Lung (tissue), 12 donors: ENCODE data around the gene TEC. TPM values are rescaled to one million over a fixed set of nuclear protein-coding genes. Genes with fewer than 3 reads are reported as not detected.

Source experiments
- ATAC-seq: fragments of 200-7000 bp; cut with Tn5 transposase; one replicate; pipeline ENCODE4 v1.9.1; 2020; ENCODE audit warnings: moderate number of reproducible peaks; ENCODE audit not compliant: insufficient read depth, low FRiP score
- DNase-seq, 3 donors: peaks; one replicate each; pipeline ENCODE4 v3.0.0-alpha.2; 2013 to 2017
- H3K27ac ChIP-seq, 2 donors: one replicate each; pipeline ENCODE4 v1.5.1; 2013; ENCODE audit warnings: mild to moderate bottlenecking in 2 of 2, moderate library complexity in 2 of 2, control low read depth in 1 of 2, inconsistent platforms in 1 of 2, low read depth in 1 of 2, low read length in 1 of 2
- H3K27me3 ChIP-seq, 3 donors: one replicate each; pipeline ENCODE4 v1.5.1; 2013; ENCODE audit warnings: low read length in 2 of 3; ENCODE audit not compliant: control insufficient read depth in 3 of 3, insufficient read depth in 3 of 3
- H3K36me3 ChIP-seq, 4 donors: one replicate each; pipeline ENCODE4 v1.5.1; 2013; ENCODE audit warnings: low read length in 4 of 4, mild to moderate bottlenecking in 1 of 4, moderate library complexity in 1 of 4; ENCODE audit not compliant: control insufficient read depth in 4 of 4, insufficient read depth in 4 of 4
- H3K4me1 ChIP-seq, 5 donors: one replicate each; pipeline ENCODE4 v1.5.1; 2013; ENCODE audit warnings: low read length in 5 of 5, mild to moderate bottlenecking in 2 of 5, moderate library complexity in 1 of 5; ENCODE audit not compliant: control insufficient read depth in 5 of 5, insufficient read depth in 5 of 5
- H3K4me3 ChIP-seq: one replicate; pipeline ENCODE4 v1.5.1; 2013; ENCODE audit warnings: mild to moderate bottlenecking, control low read depth, moderate library complexity
- H3K9ac ChIP-seq, 2 donors: one replicate each; pipeline ENCODE4 v1.5.1; 2013; ENCODE audit warnings: low read length in 2 of 2, control low read depth in 1 of 2; ENCODE audit not compliant: insufficient read depth in 1 of 2
- H3K9me3 ChIP-seq, 4 donors: one replicate each; pipeline ENCODE4 v1.5.1; 2013; ENCODE audit warnings: low read length in 3 of 4, mild to moderate bottlenecking in 1 of 4, moderate library complexity in 1 of 4; ENCODE audit not compliant: control insufficient read depth in 4 of 4, insufficient read depth in 3 of 4
- WGBS, 2 donors: extraction: QIAGEN DNeasy Blood & Tissue Kit; methylation state at CpG; one replicate each; pipeline ENCODE4 v1.1.7; 2013; 5-methylcytosine and 5-hydroxymethylcytosine counted together
- polyA plus RNA-seq, 2 donors: library from polyadenylated mRNA; stranded (reverse); fragments of 200-250 nt; gene quantifications; one replicate each; pipeline ENCODE4 v1.2.1, GENCODE V29; 2013
- total RNA-seq, 2 donors: library from RNA; depleted of rRNA in 1 of 2; stranded (reverse); fragments of >200 nt in 1 of 2; gene quantifications; one replicate each; pipeline ENCODE4 v1.2.1, GENCODE V29; 2014 to 2021
- TF ChIP-seq, protein P1 (sequence below): IDR thresholded peaks from 2 replicates; pipeline ENCODE4 v1.5.1; 2012; ENCODE audit warnings: mild to moderate bottlenecking; ENCODE audit errors: control extremely low read depth, extremely low read depth
- donor health status: control.
- donor health status: control.
- donor health status: Bipolar disorder and iron deficiency.
- donor health status: healthy.
- donor health status: DM: yes; HTN: yes; CAD: no.

Gene TEC
- total and polyA plus RNA-seq, 4 donors = 2.0 to 19.8 (median 3.1) TPM

DNA sequence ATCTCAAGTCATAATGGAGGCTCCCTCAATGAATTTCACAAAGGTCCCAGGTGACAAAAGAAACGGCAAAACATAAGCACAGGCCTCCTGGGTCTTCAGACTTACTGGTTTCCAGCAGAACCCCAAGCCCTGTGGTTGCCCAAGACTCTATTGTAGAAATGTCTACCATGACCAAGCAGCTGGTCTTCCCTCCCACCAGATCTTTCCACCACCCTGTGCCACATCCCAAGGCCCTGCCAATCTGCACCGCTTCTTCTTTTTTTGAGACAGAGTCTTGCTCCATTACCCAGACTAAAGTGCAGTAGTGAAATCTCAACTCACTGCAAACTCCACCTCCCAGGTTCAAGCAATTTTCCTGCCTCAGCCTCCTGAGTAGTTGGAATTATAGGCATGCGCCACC is 112.4 kb downstream of the TEC start:
- Histone ChIP-seq H3K9me3 (peaks cover 4 to 10% (median 5%) of the 10 kb centered on the region in 4 donors), H3K9ac (no peak overlapping the region), H3K27ac (no peak overlapping the region), H3K4me1 (no peaks in the 10 kb centered on the region), H3K27me3 (no peaks in the 10 kb centered on the region), H3K4me3 (no peak overlapping the region), H3K36me3 (peaks cover 0 to 14% (median 7%) of the 10 kb centered on the region in 4 donors)
- no peak for DNase-seq
- ATAC-seq = no peak
- TF ChIP-seq, protein P1, sequence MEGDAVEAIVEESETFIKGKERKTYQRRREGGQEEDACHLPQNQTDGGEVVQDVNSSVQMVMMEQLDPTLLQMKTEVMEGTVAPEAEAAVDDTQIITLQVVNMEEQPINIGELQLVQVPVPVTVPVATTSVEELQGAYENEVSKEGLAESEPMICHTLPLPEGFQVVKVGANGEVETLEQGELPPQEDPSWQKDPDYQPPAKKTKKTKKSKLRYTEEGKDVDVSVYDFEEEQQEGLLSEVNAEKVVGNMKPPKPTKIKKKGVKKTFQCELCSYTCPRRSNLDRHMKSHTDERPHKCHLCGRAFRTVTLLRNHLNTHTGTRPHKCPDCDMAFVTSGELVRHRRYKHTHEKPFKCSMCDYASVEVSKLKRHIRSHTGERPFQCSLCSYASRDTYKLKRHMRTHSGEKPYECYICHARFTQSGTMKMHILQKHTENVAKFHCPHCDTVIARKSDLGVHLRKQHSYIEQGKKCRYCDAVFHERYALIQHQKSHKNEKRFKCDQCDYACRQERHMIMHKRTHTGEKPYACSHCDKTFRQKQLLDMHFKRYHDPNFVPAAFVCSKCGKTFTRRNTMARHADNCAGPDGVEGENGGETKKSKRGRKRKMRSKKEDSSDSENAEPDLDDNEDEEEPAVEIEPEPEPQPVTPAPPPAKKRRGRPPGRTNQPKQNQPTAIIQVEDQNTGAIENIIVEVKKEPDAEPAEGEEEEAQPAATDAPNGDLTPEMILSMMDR = no peak
- 70 to 79% methylated on average over 3 of the region's 3 CpGs for WGBS, 2 donors

DNA sequence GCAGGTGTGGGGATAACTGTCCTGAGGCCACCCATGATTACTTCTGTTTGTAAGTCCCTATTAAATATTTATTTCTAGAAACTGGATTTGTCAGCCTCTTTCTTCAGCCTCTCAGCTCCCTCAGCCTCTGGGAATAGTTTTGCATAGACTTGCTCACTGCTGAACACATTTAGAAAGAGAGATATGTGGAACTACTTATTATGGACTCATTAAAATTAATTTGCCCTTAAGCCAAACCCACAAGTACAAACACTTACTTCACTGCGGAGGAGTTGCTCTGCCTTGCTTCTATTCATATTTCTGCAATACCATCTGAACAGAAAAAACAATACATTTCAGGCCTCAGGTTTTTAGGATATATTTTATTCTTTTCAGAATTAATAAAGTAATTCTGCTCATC is 113.2 kb downstream of the TEC start:
- Histone ChIP-seq H3K27ac (no peak overlapping the region), H3K4me3 (no peak overlapping the region), H3K9ac (no peak overlapping the region), H3K9me3 (peaks cover 4 to 10% (median 5%) of the 10 kb centered on the region in 4 donors), H3K36me3 (peaks cover 0 to 14% (median 7%) of the 10 kb centered on the region in 4 donors), H3K4me1 (no peaks in the 10 kb centered on the region), H3K27me3 (no peaks in the 10 kb centered on the region)
- TF ChIP-seq, protein P1 = no peak
- ATAC-seq (no peak), DNase-seq (no peak)
- 97% methylated on average over 1 of the region's 1 CpG for WGBS, 2 donors

DNA sequence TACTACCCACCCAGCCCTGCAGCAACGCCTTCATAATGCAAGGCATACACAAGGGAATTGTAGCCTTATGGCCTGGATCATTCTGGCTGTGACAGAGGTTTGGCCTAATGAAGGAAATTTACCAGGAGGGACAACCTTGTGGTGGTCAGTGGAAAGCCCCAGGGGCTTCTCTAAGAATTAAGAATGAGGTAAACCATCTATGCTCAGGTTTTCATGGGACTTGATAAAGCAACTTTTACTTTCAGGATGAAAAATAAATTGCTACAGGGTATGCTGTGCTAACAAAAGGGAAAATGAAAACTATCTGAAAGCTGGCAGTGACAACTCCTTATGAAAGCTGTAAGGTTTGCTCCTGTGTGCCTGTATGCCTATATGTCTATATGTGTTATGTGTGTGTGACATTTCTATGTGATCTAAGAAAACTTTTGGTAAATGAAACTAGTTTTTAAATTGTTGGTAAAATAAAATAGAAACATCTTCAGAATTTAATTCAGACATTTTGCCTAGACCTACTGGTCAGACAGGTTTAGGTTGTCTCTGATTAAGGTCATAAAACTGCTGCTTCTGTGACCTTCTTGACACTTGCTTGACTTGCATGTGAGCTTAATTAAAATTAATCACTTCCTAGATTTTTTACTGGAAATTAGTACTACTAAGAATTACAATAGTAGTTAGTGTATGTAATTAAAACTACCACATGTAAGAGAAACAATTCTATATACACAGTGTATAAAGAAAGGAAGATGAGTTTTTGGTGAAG is 115.7 kb downstream of the TEC start:
- Histone ChIP-seq H3K27me3 (no peaks in the 10 kb centered on the region), H3K27ac (no peak overlapping the region), H3K4me3 (no peak overlapping the region), H3K9ac (no peak overlapping the region), H3K9me3 (peaks cover 4 to 10% (median 5%) of the 10 kb centered on the region in 4 donors), H3K36me3 (peaks cover 0 to 14% (median 7%) of the 10 kb centered on the region in 4 donors), H3K4me1 (no peaks in the 10 kb centered on the region)
- WGBS, 2 donors = 86 to 92% methylated on average over 1 of the region's 1 CpG
- ATAC-seq (no peak), DNase-seq (no peak)
- TF ChIP-seq, protein P1 = no peak
